Choroid plexus epithelial cell (primary cell): ENCODE data around the gene TTC28.

ENCODE experiments used
- DNase-seq: peaks from one replicate; pipeline ENCODE4 v3.0.0-alpha.2; 2010; ENCODE audit warnings: low read depth
- H3K4me3 ChIP-seq: 2 replicates; pipeline ENCODE4 v1.5.1; 2011; ENCODE audit warnings: low read depth, mild to moderate bottlenecking, control low read depth, low read length, moderate library complexity
- TF ChIP-seq, protein P1 (sequence below): conservative IDR thresholded peaks from 2 replicates; pipeline ENCODE4 v1.5.1; 2011; ENCODE audit warnings: low read depth, mild to moderate bottlenecking, control low read depth, inconsistent platforms, low read length, moderate library complexity

TTC28 gene

DNA sequence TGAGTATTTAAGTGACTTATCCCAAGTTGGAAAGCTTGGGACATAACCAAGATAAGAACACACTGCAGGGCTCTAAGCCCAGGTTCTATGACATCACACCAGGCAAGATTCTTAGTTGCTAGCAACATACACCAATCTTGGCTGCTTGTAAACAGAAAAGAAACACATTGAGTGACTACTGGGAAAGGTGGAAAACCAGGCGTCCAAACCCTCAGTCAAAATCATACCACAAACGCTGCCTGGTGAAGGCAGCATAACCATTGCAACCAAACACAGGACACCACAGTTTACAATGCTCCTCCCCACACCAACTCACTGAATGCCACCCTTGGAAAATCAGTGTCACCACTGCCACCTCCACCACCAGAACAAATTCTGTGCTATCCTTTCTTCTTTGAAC, 379.9 kb downstream of the TTC28 start:
- H3K4me3 ChIP-seq = no peak overlapping the region
- TF ChIP-seq, protein P1, sequence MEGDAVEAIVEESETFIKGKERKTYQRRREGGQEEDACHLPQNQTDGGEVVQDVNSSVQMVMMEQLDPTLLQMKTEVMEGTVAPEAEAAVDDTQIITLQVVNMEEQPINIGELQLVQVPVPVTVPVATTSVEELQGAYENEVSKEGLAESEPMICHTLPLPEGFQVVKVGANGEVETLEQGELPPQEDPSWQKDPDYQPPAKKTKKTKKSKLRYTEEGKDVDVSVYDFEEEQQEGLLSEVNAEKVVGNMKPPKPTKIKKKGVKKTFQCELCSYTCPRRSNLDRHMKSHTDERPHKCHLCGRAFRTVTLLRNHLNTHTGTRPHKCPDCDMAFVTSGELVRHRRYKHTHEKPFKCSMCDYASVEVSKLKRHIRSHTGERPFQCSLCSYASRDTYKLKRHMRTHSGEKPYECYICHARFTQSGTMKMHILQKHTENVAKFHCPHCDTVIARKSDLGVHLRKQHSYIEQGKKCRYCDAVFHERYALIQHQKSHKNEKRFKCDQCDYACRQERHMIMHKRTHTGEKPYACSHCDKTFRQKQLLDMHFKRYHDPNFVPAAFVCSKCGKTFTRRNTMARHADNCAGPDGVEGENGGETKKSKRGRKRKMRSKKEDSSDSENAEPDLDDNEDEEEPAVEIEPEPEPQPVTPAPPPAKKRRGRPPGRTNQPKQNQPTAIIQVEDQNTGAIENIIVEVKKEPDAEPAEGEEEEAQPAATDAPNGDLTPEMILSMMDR = no peak
- peak; percentile 12 for DNase-seq

DNA sequence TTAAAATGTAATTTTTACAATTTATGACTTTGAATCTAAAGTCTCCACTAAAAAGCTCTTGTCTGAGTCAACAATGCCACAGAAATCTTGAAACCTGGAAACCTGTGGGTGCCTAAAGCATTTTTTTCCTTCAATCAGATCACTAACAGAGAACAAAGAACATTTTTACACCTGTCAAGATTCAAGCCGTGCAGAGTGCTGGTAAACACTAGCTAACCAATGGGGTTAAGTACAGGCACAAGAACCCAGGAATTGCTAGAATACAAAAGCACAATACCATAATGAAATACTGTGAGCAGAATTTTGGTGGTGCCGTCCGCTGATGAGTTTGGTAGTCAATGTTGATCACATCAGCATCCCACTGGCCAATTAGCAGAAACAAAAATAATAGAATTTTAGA, 380.3 kb downstream of the TTC28 start:
- no peak overlapping the region for H3K4me3 ChIP-seq
- DNase-seq = no peak
- TF ChIP-seq, protein P1 = no peak

DNA sequence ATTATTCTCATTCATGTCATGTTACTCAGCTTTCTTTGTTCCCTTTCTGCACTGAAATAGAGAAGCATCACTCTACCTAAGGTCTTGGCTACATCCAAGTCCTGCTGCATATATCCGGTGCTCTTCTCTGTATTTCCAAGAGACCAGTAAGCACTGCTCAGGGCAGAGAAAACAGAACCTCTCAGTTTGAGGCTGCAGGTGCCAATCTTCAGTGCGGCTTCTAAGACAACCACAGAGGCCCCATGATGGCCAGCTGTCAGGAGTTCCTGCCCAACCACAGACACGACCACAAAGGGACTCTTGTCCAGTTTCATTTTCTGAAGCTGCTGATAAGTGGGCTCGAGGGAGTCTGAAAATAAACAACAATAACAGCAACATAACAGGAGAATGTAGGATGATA, 382.1 kb downstream of the TTC28 start:
- H3K4me3 ChIP-seq = no peak overlapping the region
- DNase-seq = peak; percentile 5
- TF ChIP-seq, protein P1 = no peak

DNA sequence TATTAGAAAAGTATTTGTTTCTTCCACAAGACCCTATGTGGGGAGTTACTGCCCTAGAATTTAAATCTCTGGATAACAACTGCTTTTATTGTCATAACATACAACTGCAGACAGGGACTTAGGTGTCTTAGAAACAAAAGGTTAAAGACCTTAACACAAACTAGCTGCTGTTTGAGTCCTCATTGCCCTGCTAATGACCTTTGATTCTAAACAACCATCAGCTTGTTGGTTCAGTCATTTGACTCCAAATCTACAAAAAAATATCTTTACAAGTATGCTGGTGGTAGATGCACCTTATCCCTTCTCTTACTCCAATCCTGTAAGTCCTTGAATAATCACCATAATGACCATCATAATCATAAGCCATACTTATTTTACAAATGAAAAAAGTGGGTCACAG, 383.2 kb downstream of the TTC28 start:
- DNase-seq = no peak
- TF ChIP-seq, protein P1 = no peak
- H3K4me3 ChIP-seq = no peak overlapping the region

DNA sequence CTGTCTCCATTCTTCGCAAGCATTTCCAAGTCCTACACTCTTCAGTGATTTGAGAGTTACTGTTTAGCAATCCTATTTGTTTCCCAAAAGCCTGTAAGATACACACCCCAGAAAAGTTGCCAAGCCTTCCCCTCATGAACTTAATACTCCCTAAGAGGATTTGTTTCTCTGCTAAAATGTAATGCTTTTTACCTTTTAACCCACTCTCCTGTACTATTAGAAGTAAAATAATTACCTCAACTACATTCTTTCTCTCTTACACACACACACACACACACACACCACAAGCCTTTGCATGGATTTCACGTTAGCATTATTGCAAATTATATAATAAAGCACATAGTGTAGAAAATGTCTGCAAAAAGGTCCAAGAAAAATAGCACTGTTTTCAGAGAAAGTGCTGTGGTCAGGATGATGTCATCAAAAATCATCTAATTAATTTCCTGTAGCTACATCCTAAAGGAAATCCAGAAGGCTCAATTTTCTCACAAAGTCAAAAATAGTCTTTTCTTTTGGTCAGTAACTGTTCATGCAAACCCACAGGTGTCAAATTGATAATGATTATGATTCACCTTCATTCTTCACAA, 396.5 kb downstream of the TTC28 start:
- TF ChIP-seq, protein P1 = no peak
- H3K4me3 ChIP-seq = no peak overlapping the region
- peak; percentile 26 for DNase-seq

DNA sequence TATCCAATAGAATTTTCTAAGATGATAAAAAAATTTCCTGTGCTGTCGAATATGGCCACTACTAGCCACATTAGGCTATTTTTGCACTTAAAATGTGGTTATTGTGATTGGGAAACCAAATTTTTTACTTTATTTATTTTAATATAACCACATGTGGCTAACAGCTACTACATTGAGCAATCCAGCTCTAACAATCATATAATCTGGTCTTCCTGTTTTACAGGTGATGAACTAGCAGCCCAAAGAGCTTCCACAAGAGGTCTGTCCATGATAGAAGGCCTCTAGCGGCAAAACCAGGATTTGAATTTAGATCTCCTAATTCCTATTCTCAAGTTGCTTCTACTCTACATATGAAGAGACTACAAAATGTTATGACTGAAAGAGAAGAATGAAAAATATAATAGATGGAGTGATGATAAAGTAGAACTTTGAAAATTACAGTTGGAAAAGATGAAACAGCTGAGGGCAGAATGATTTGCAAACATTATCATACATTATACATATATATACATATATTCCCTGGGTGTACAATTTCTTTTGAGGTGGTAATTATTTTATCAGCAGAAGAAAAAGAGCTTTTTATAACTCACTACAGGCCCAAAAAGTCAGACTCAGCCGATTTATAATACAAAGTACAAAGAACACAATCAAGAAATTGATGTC, 397.1 kb downstream of the TTC28 start:
- TF ChIP-seq, protein P1 = no peak
- DNase-seq = peak; percentile 65
- no peak overlapping the region for H3K4me3 ChIP-seq

DNA sequence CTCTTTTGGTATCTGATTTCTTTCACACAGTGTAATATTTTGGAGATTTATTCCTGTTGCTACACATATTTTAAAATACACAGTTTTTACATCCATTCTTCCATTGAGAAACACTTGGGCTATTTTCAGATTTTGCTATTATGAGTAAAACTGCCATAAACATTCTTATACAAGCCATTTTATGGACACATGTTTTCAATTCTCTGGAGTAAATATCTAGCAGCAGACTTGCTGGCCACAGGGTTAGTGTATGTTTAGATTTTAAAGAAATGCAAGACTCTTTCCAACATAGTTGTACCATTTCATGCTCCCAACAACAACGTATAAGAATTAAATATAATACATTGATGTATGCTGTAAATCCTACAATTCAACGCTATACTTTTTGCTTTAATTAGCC, 399.8 kb downstream of the TTC28 start:
- DNase-seq = no peak
- TF ChIP-seq, protein P1 = no peak
- H3K4me3 ChIP-seq = no peak overlapping the region
